ENCODE data around the gene ATP2B1.
A peak's percentile ranks its signal among the peaks of the same experiment; 100 is the strongest.

Gene ATP2B1

DNA sequence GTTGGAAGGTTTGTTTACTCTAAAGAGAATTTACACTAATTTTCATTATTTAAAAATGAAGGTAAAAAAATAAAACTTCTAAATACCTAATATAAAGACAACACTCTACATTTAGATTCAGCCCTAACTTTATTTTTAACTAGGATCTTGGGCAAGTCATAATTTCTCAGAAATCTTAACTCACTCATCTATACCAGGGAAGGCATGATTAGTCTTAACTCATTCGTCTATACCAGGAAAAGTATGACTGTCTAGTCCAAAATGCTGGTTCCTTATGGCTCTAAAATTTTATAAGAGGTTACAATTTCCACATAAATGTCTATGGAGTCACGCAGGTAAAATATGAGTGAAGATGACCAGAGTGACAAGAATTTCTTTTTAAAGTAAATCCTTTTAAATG lies 130.1 kb downstream of the ATP2B1 start:
- DNase-seq (ENCODE audit: low read depth) = no peak

DNA sequence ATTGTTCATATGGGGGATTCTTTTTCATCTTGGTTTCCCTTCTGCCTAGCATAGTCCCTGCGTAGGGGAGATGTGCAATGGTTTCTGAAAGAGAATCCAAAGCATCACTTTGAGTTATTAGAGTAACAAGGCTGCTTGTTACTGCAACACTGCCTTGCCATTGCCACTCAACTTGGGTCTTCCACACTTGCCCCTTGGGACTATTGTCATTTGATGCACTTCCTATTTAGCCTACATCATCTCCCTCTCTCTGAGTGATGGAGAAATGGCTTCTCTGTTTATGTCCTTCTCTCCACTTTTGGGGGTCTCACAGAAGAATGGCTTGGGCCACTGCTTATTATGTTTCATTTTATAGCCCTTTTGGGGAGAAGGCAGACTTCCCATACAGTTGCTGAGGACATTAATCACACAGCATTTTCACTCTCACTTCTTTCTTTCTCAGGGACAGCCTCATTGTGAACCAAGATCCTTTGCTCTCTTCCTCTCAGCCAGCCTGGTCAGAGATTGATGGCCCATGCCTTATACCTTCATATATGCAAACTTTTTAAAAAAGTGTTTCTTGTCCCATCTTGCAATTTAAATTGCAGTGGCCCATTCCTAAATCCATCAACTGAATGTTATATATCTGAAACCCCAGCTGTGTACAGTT lies 131.9 kb downstream of the ATP2B1 start:
- DNase-seq (ENCODE audit: low read depth) = no peak

- no peak for DNase-seq (ENCODE audit: low read depth)
Measured at GRCh38 chr12:89575374-89575773, 133.3 kb downstream of the ATP2B1 start.

GRCh38 chr12:89574736-89575208 lies 133.9 kb downstream of the ATP2B1 start:
- DNase-seq (ENCODE audit: low read depth) = peak; percentile 63

DNA sequence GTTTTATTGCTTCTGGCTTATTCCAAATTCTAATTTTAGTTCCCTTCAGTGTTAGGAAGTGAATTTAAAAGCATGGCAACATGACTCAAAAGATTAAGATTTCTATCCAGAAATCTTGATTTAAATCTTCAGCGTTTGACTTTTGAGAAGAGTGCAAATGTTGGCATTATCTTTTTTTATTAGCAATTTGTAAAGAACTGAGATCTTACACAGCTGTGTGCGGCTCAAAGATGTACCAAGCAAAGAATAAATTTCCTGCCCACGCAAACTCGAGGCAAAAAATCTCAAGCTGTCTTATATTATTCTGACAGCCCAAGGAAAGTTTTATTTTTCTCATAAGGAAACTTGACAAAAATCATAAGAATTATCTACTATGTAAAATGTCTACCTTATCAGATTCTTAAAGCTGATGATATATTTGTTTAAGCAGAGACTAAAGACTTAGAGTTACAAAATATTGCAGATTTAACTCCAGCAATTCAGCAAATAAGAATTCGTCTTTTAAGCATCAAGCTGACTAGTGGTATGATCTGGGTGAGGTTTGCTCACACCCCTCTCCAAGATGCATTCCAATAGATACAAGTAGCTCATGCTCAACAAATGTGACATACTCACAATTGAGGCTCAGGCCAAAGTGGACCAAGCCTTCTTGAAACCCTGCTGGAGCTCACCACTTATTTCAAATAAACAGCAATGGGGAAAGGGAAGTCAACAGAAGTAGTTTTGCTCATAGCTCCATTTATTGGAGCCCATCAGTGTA lies 135.4 kb downstream of the ATP2B1 start:
- DNase-seq (ENCODE audit: low read depth) = no peak

GRCh38 chr12:89571491-89572195 lies 137.0 kb downstream of the ATP2B1 start:
- DNase-seq (ENCODE audit: low read depth) = peak; percentile 84

- DNase-seq (ENCODE audit: low read depth) = no peak
Measured at GRCh38 chr12:89568484-89568883, 140.2 kb downstream of the ATP2B1 start.

DNA sequence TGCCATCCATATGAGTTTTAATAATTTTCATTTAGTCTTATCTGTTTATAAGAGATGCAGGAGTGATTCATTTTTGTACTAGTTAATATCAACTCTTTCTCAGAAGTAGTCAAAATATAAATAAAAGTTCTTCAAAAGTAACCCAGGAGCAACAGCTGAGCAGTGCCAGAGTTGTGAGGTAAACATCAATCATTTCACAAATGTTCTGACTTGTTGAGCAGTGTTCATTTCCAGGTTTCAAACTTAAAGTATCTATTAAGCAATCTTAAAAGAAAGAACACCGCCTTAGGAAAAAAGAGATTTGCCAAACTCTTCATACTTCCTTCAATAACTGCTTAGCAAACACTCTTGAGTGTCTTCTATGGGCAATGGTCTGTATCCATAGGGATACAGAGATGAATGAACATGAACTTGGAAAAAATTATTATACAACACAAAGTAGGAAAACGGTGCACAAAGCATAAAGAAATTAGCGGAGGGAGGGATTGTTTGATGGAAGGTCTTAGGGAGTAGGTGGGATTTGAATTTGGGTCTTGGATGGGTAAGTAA lies 140.9 kb downstream of the ATP2B1 start:
- DNase-seq (ENCODE audit: low read depth) = no peak

DNA sequence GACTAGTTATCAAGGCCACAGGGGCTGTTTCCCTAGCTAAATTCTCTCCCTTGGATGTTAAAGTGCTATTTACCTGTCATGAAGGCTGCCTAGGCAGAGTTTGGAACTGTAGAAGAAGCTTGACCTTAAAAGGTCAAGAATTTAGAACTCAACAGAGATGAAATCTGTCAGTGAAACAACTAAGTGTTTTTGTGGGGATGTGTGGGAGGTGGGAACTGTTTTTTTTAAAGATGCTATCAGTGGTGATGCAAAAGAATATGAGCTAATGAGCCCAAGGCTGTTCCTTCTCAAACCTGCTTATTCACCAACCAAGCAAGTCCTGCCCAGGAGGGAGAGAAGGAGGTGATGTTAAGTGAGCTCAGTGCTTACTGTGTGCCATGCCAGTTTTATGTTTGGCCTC lies 142.0 kb downstream of the ATP2B1 start:
- DNase-seq (ENCODE audit: low read depth) = no peak

DNA sequence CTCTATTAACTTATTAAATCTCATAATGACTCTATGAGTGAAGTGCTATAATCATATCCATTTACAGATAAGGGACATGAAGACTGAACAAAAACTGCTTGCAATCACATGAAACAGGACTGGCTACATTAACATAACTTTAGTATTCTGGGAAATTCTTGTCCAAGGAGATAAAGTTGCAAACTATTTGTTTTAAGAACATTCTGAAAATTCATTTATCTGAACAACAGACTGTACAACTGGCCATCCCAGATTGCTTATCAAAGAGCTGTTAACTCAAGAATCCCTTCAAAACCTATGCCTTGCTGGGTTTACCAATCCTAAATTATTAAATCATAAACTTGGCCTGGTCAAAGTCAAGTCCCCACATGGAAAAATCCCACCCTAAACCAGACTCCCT lies 143.6 kb downstream of the ATP2B1 start:
- DNase-seq (ENCODE audit: low read depth) = no peak

GRCh38 chr12:89559753-89560152 lies 148.9 kb downstream of the ATP2B1 start:
- no peak for DNase-seq (ENCODE audit: low read depth)

DNA sequence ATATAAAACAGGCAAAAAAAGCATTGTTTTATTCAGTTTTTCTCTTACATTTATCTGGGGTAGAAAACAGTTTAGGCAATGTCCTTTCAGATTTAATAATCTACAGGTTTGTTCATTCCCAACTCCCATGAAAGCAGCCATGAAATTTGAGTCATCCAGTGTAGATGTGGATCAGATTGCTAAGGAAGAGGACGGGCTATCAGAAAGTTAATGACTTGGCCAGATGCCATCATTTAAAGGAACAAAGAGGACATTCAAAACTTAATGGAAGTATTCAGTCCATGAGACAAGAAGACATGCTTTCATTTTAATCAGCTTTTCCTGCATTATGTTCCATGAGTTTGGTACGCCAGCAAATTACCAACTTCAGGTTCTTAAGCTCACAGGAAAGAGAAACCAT lies 151.7 kb downstream of the ATP2B1 start:
- no peak for DNase-seq (ENCODE audit: low read depth)

DNA sequence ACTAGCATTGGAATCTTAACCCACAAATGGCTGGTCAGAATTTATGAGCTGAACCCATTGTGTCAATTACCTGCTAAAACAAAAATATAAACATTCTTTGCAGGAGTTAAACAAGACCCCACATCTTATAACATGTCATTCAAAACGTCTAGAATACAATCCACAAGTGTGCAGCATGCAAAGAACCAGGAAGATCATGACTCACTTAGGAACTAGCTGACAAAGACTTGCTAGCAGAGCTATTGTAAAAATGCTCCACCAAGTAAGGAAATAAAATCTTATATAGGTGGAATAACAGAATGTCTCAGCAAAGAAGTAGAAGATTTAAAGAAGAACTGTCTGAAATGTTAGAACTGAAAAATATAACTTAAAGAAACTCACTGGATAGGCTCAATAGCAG lies 156.3 kb downstream of the ATP2B1 start:
- DNase-seq (ENCODE audit: low read depth) = no peak

GRCh38 chr12:89551747-89552146 lies 156.9 kb downstream of the ATP2B1 start:
- DNase-seq (ENCODE audit: low read depth) = no peak

GRCh38 chr12:89547101-89547500 lies 161.5 kb downstream of the ATP2B1 start:
- no peak for DNase-seq (ENCODE audit: low read depth)

GRCh38 chr12:89546151-89546550 lies 162.5 kb downstream of the ATP2B1 start:
- DNase-seq (ENCODE audit: low read depth) = no peak

DNA sequence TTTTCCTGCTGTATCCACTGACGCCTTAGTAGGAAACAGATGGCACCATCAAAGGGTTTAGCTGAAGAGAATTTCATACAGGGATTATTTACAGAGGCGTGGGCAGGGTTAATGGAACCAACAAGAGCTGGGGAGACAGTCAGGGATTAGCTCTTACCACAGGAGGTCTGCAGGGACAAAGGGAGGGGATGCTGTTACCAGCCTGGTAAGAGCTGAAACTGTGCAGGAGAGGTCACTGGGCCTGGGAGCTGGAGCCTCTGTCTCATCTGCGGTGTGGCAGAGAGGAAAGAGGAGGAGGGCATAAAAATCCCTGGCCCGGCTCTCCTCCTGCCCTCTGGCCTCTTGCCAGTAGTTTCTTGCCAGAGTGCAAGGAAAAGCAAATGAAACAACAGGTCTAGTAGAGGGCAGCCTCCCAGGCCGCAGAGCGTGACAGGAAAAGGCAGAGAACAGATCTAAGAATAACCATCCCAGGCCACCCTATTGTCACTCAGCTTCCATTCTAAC lies 163.9 kb downstream of the ATP2B1 start:
- DNase-seq (ENCODE audit: low read depth) = no peak

DNA sequence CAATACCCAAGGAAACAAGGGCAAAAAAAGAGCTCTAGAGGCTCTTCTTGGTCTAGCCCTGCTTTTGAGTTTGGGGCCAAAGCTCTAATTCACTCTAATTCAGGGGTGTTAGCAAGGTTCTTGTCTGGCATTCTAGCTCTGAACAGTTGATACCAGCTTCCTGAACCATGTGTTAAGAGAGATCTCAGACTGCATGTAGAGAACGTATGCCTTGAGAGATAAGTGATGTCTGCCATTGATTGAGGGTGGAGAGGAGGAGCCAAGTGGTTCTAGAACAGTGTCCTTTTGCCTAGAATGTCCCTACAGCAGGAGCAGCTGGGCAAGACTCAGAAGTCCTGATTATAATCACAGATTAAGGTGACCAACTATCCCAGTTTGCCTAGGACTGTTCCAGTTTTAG lies 164.6 kb downstream of the ATP2B1 start:
- DNase-seq (ENCODE audit: low read depth) = no peak

GRCh38 chr12:89542912-89543592 lies 165.6 kb downstream of the ATP2B1 start:
- DNase-seq (ENCODE audit: low read depth) = no peak

DNA sequence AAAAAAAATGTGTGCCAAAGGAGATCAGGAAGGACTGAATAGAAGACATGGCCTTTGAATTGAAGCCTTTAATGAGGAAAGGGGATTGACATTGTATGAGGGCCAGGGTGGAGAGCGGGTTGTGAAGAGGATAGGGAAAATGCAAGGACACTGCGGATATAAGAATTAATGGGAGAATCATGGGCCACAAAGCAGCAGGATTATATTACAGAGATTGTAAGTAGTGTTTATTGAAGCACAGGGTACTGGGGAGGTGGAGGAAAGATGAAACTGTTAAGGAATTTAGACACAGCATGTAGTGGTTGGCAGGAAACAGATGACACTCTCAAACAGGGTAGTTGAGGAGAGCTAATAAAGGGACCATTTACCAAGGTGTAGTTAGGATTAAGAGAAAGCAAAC lies 166.4 kb downstream of the ATP2B1 start:
- no peak for DNase-seq (ENCODE audit: low read depth)

DNA sequence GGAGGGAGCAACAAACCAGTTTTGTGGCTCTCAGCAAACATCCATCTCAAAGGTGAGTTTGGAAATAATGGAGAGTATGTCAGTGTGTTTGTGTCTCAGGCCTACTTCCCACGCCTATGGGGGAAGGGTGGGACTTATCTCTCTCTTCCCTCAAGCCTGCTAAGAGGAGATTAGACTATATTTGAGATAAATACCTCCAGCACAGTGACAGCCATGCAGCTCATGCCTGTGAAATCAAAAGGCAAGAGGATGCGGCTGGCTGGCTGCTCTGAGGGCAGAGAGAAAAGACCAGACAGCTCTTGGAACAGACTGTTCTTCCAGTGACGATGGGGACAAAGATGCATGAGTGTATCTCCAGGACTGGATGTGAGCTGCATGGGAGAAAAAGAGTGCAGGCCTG lies 168.1 kb downstream of the ATP2B1 start:
- no peak for DNase-seq (ENCODE audit: low read depth)

All from GM04504 (cell line).